RPMI8226 (cell line): Measurements from ENCODE around the gene GHITM.

Experiments used
- DNase-seq: peaks from one replicate; pipeline ENCODE4 v3.0.0-alpha.2; 2015

Gene GHITM

GRCh38 chr10:84202349-84202748 is 63.0 kb downstream of the GHITM start:
- DNase-seq, result no peak
